ENCODE results near the gene DLG5.

GRCh38 chr10:77887631-77888355 is 38.8 kb downstream of the DLG5 start:
- TF ChIP-seq RAD21 (IDR thresholded peaks at IDR 0.05; ENCODE audit: low read depth) (no peak), TAF1 (IDR thresholded peaks at IDR 0.05; ENCODE audit: low read depth) (no peak), EP300 (IDR thresholded peaks at IDR 0.05; ENCODE audit: borderline replicate concordance) (no peak), YY1 (IDR thresholded peaks at IDR 0.05; ENCODE audit: low read depth) (no peak), TCF12 (IDR thresholded peaks at IDR 0.05; ENCODE audit: low read depth) (no peak), CREB1 (IDR thresholded peaks at IDR 0.05; ENCODE audit: low read depth) (no peak), TEAD4 (IDR thresholded peaks at IDR 0.05) (no peak), FOXM1 (IDR thresholded peaks at IDR 0.05; ENCODE audit: borderline replicate concordance, low read depth) (no peak), USF1 (IDR thresholded peaks at IDR 0.05) (no peak)
- TF ChIP-seq, protein P1, sequence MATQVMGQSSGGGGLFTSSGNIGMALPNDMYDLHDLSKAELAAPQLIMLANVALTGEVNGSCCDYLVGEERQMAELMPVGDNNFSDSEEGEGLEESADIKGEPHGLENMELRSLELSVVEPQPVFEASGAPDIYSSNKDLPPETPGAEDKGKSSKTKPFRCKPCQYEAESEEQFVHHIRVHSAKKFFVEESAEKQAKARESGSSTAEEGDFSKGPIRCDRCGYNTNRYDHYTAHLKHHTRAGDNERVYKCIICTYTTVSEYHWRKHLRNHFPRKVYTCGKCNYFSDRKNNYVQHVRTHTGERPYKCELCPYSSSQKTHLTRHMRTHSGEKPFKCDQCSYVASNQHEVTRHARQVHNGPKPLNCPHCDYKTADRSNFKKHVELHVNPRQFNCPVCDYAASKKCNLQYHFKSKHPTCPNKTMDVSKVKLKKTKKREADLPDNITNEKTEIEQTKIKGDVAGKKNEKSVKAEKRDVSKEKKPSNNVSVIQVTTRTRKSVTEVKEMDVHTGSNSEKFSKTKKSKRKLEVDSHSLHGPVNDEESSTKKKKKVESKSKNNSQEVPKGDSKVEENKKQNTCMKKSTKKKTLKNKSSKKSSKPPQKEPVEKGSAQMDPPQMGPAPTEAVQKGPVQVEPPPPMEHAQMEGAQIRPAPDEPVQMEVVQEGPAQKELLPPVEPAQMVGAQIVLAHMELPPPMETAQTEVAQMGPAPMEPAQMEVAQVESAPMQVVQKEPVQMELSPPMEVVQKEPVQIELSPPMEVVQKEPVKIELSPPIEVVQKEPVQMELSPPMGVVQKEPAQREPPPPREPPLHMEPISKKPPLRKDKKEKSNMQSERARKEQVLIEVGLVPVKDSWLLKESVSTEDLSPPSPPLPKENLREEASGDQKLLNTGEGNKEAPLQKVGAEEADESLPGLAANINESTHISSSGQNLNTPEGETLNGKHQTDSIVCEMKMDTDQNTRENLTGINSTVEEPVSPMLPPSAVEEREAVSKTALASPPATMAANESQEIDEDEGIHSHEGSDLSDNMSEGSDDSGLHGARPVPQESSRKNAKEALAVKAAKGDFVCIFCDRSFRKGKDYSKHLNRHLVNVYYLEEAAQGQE (IDR thresholded peaks at IDR 0.05; ENCODE audit: low read depth): no peak
- TF ChIP-seq, protein P2, sequence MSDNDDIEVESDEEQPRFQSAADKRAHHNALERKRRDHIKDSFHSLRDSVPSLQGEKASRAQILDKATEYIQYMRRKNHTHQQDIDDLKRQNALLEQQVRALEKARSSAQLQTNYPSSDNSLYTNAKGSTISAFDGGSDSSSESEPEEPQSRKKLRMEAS (IDR thresholded peaks at IDR 0.05): no peak
